Hepatocyte (in vitro differentiated cells): ENCODE results near the gene NAA30.

Experiments
- EZH2 ChIP-seq: fragments of 200-600 bp; sonication (generic); IDR thresholded peaks from 2 replicates; pipeline ENCODE4 v1.6.1; 2016; ENCODE audit warnings: antibody characterized with exemption, mild to moderate bottlenecking, borderline replicate concordance
- TF ChIP-seq, protein P1 (sequence below): fragments of 200-600 bp; sonication (generic); IDR thresholded peaks from 2 replicates; pipeline ENCODE4 v1.5.1; 2016; ENCODE audit warnings: antibody characterized with exemption, mild to moderate bottlenecking; ENCODE audit not compliant: poor library complexity

DNA sequence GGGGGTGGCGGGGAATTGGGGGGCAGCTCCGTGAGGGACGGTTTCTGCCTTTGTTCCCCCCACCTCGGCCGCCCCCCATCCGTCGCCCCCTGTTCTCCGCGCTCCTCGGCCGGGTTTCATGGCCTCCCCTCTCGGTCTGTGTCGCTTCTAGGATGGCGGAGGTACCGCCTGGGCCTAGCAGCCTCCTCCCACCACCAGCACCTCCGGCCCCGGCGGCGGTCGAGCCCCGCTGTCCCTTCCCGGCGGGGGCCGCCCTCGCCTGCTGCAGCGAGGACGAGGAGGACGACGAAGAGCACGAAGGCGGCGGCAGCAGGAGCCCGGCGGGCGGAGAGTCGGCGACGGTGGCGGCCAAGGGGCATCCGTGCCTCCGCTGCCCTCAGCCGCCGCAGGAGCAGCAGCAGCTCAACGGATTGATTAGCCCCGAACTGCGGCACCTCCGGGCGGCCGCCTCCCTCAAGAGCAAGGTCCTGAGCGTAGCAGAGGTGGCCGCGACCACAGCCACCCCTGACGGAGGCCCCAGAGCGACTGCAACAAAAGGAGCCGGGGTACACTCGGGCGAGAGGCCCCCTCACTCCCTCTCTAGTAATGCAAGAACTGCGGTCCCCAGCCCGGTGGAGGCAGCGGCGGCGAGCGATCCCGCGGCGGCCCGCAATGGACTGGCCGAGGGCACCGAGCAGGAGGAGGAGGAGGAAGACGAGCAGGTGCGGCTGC lies 575 bp downstream of the NAA30 start:
- TF ChIP-seq, protein P1, sequence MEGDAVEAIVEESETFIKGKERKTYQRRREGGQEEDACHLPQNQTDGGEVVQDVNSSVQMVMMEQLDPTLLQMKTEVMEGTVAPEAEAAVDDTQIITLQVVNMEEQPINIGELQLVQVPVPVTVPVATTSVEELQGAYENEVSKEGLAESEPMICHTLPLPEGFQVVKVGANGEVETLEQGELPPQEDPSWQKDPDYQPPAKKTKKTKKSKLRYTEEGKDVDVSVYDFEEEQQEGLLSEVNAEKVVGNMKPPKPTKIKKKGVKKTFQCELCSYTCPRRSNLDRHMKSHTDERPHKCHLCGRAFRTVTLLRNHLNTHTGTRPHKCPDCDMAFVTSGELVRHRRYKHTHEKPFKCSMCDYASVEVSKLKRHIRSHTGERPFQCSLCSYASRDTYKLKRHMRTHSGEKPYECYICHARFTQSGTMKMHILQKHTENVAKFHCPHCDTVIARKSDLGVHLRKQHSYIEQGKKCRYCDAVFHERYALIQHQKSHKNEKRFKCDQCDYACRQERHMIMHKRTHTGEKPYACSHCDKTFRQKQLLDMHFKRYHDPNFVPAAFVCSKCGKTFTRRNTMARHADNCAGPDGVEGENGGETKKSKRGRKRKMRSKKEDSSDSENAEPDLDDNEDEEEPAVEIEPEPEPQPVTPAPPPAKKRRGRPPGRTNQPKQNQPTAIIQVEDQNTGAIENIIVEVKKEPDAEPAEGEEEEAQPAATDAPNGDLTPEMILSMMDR, result no peak
- TF ChIP-seq EZH2, result no peak
